CD4-positive, alpha-beta T cell treated with Interferon gamma for 1 hour (primary cell): Measurements from ENCODE around the gene CACNB4.
"Not testable (repeated sequence)": the region's sequence is repeated elsewhere in the genome, so short reads cannot be mapped to it uniquely, and the experiment has no call there.

Source experiments
- DNase-seq: peaks from one replicate; pipeline ENCODE4 v3.0.0-alpha.2; 2020

CACNB4 gene

GRCh38 chr2:151805343-151805742 lies 293.5 kb downstream of the CACNB4 start:
- DNase-seq = no peak

- no peak for DNase-seq
Observed at GRCh38 chr2:151803811-151804210, 295.0 kb downstream of the CACNB4 start.

GRCh38 chr2:151802315-151802714 lies 296.5 kb downstream of the CACNB4 start:
- no peak for DNase-seq

- DNase-seq = no peak
Observed at GRCh38 chr2:151799886-151800292, 299.0 kb downstream of the CACNB4 start.

GRCh38 chr2:151796774-151797173 lies 302.1 kb downstream of the CACNB4 start:
- DNase-seq = no peak

- DNase-seq = no peak
Observed at GRCh38 chr2:151795646-151796240, 303.1 kb downstream of the CACNB4 start.

- not testable (repeated sequence) for DNase-seq
Observed at GRCh38 chr2:151794422-151794821, 304.4 kb downstream of the CACNB4 start.

- DNase-seq = no peak
Observed at GRCh38 chr2:151793123-151793522, 305.7 kb downstream of the CACNB4 start.

- no peak for DNase-seq
Observed at GRCh38 chr2:151792589-151792988, 306.3 kb downstream of the CACNB4 start.

- no peak for DNase-seq
Observed at GRCh38 chr2:151791545-151791944, 307.3 kb downstream of the CACNB4 start.

GRCh38 chr2:151790689-151791088 lies 308.2 kb downstream of the CACNB4 start:
- DNase-seq = no peak

GRCh38 chr2:151789055-151789834 lies 309.6 kb downstream of the CACNB4 start:
- DNase-seq = no peak

GRCh38 chr2:151786483-151786882 lies 312.4 kb downstream of the CACNB4 start:
- no peak for DNase-seq

GRCh38 chr2:151786077-151786476 lies 312.8 kb downstream of the CACNB4 start:
- DNase-seq = no peak

- no peak for DNase-seq
Observed at GRCh38 chr2:151783133-151783520, 315.7 kb downstream of the CACNB4 start.
